Neural progenitor cell (in vitro differentiated cells): ENCODE data around the gene RUNX3. TPM values are rescaled to one million over a fixed set of nuclear protein-coding genes. Genes with fewer than 3 reads are reported as not detected.

Source experiments
- DNase-seq: peaks from one replicate; pipeline ENCODE4 v3.0.0-alpha.2; 2016; ENCODE audit warnings: low spot score
- H2AFZ ChIP-seq: fragments of 200-600 bp; sonication (generic); replicated peaks from 2 replicates; pipeline ENCODE4 v1.6.1; 2016; ENCODE audit warnings: antibody characterized with exemption
- H3F3A ChIP-seq: fragments of 200-600 bp; sonication (generic); 2 replicates; pipeline ENCODE4 v1.6.1; 2016; ENCODE audit warnings: antibody characterized with exemption, low read depth
- H3K27ac ChIP-seq: fragments of 200-600 bp; sonication (generic); 2 replicates; pipeline ENCODE4 v1.5.1; 2016; ENCODE audit warnings: mild to moderate bottlenecking
- H3K27me3 ChIP-seq: fragments of 200-600 bp; sonication (generic); 2 replicates; pipeline ENCODE4 v1.6.1; 2016; ENCODE audit warnings: mild to moderate bottlenecking, moderate library complexity
- H3K36me3 ChIP-seq: fragments of 200-600 bp; sonication (generic); 2 replicates; pipeline ENCODE4 v1.5.1; 2016
- H3K4me1 ChIP-seq: fragments of 200-600 bp; sonication (generic); 2 replicates; pipeline ENCODE4 v1.6.1; 2016; ENCODE audit warnings: mixed run types
- H3K4me2 ChIP-seq: fragments of 200-600 bp; sonication (generic); 2 replicates; pipeline ENCODE4 v1.6.1; 2016
- H3K4me3 ChIP-seq: fragments of 200-600 bp; sonication (generic); 2 replicates; pipeline ENCODE4 v1.5.1; 2016
- H3K79me2 ChIP-seq: fragments of 200-600 bp; sonication (generic); 2 replicates; pipeline ENCODE4 v1.6.1; 2016; ENCODE audit warnings: low read depth
- H3K9ac ChIP-seq: fragments of 200-600 bp; sonication (generic); 2 replicates; pipeline ENCODE4 v1.6.1; 2016
- H3K9me3 ChIP-seq: fragments of 200-600 bp; sonication (generic); 2 replicates; pipeline ENCODE4 v1.5.1; 2016; ENCODE audit warnings: low read depth
- H4K20me1 ChIP-seq: fragments of 200-600 bp; sonication (generic); 2 replicates; pipeline ENCODE4 v1.6.1; 2016; ENCODE audit warnings: low read depth
- H3K27ac Mint-ChIP-seq: 3 replicates; pipeline ENCODE4 v1.8.0; 2021; ENCODE audit warnings: mixed read lengths
- H3K27me3 Mint-ChIP-seq: 2 replicates; pipeline ENCODE4 v1.8.0; 2022; ENCODE audit warnings: low read depth, mild to moderate bottlenecking, inconsistent platforms, moderate library complexity, mixed read lengths; ENCODE audit not compliant: insufficient read depth
- H3K36me3 Mint-ChIP-seq: 3 replicates; pipeline ENCODE4 v1.8.0; 2021; ENCODE audit warnings: mixed read lengths
- H3K4me1 Mint-ChIP-seq: 3 replicates; pipeline ENCODE4 v1.8.0; 2021; ENCODE audit warnings: mixed read lengths
- H3K4me3 Mint-ChIP-seq: 3 replicates; pipeline ENCODE4 v1.8.0; 2021; ENCODE audit warnings: mild to moderate bottlenecking, moderate library complexity, mixed read lengths
- H3K9me3 Mint-ChIP-seq: 3 replicates; pipeline ENCODE4 v1.8.0; 2020; ENCODE audit warnings: mixed read lengths
- CTCF ChIP-seq: fragments of 200-600 bp; sonication (generic); IDR thresholded peaks from 2 replicates; pipeline ENCODE4 v1.5.1; 2017; ENCODE audit warnings: antibody characterized with exemption, mild to moderate bottlenecking
- EZH2 ChIP-seq: fragments of 200-600 bp; sonication (generic); IDR thresholded peaks from 2 replicates; pipeline ENCODE4 v1.6.1; 2017; ENCODE audit warnings: antibody characterized with exemption, mild to moderate bottlenecking, moderate library complexity
- EZH2phosphoT487 ChIP-seq: fragments of 200-600 bp; sonication (generic); IDR thresholded peaks from 2 replicates; pipeline ENCODE4 v1.6.1; 2017; ENCODE audit warnings: antibody characterized with exemption
- total RNA-seq: library from RNA; depleted of rRNA; stranded (reverse); fragments of >200 nt; gene quantifications from 2 replicates; pipeline ENCODE4 v1.2.3, GENCODE V29; 2015; ENCODE audit warnings: low replicate concordance

The RUNX3 gene
- total RNA-seq, 1 donor from 2014 or later, result not detected

- peaks cover 6% of the 10 kb centered on the region for H3K9me3 Mint-ChIP-seq
- no peak overlapping the region for H3K4me3 ChIP-seq
- no peaks in the 10 kb centered on the region for H3K79me2 ChIP-seq
- H3K36me3 Mint-ChIP-seq, result no peaks in the 10 kb centered on the region
- H3K4me1 Mint-ChIP-seq, result peaks cover 20% of the 10 kb centered on the region
- H3K27ac Mint-ChIP-seq, result no peak overlapping the region
- H3K27me3 ChIP-seq, result no peaks in the 10 kb centered on the region
- H3F3A ChIP-seq, result no peaks in the 10 kb centered on the region
- no peaks in the 10 kb centered on the region for H3K36me3 ChIP-seq
- peaks cover 4% of the 10 kb centered on the region for H3K4me1 ChIP-seq
- no peak for DNase-seq
- H3K27me3 Mint-ChIP-seq, result peaks cover 8% of the 10 kb centered on the region
- no peak overlapping the region for H3K9ac ChIP-seq
- no peaks in the 10 kb centered on the region for H4K20me1 ChIP-seq
- H3K27ac ChIP-seq, result no peak overlapping the region
- TF ChIP-seq EZH2 (no peak), EZH2phosphoT487 (no peak), CTCF (no peak)
- no peak overlapping the region for H3K4me2 ChIP-seq
- H3K4me3 Mint-ChIP-seq, result no peak overlapping the region
- no peak overlapping the region for H2AFZ ChIP-seq
- H3K9me3 ChIP-seq, result no peaks in the 10 kb centered on the region
Observed at GRCh38 chr1:24913274-24913604, 16.8 kb downstream of the RUNX3 start.

- Histone ChIP-seq H3K4me1 (peaks cover 4% of the 10 kb centered on the region), H3K36me3 (no peaks in the 10 kb centered on the region), H3K79me2 (no peaks in the 10 kb centered on the region), H3K4me2 (no peak overlapping the region), H3F3A (no peaks in the 10 kb centered on the region), H2AFZ (no peak overlapping the region), H3K4me3 (no peak overlapping the region), H3K9ac (no peak overlapping the region), H3K9me3 (no peaks in the 10 kb centered on the region), H3K27ac (no peak overlapping the region), H4K20me1 (no peaks in the 10 kb centered on the region), H3K27me3 (no peaks in the 10 kb centered on the region)
- TF ChIP-seq EZH2phosphoT487 (no peak), EZH2 (no peak), CTCF (no peak)
- H3K9me3 Mint-ChIP-seq, result peaks cover 12% of the 10 kb centered on the region
- no peak overlapping the region for H3K27ac Mint-ChIP-seq
- peaks cover 5% of the 10 kb centered on the region for H3K36me3 Mint-ChIP-seq
- H3K4me3 Mint-ChIP-seq, result no peak overlapping the region
- no peak for DNase-seq
- peaks cover 11% of the 10 kb centered on the region for H3K27me3 Mint-ChIP-seq
- H3K4me1 Mint-ChIP-seq, result peaks cover 23% of the 10 kb centered on the region
Observed at GRCh38 chr1:24912376-24913273, 17.5 kb downstream of the RUNX3 start.

- Histone ChIP-seq H3F3A (no peaks in the 10 kb centered on the region), H3K79me2 (no peaks in the 10 kb centered on the region), H3K4me1 (peaks cover 4% of the 10 kb centered on the region), H3K9ac (no peak overlapping the region), H3K4me3 (no peak overlapping the region), H2AFZ (no peak overlapping the region), H3K27me3 (no peaks in the 10 kb centered on the region), H3K4me2 (no peak overlapping the region), H3K9me3 (no peaks in the 10 kb centered on the region), H4K20me1 (no peaks in the 10 kb centered on the region), H3K27ac (no peak overlapping the region), H3K36me3 (no peaks in the 10 kb centered on the region)
- no peak overlapping the region for H3K4me3 Mint-ChIP-seq
- no peak overlapping the region for H3K27ac Mint-ChIP-seq
- peaks cover 12% of the 10 kb centered on the region for H3K9me3 Mint-ChIP-seq
- H3K27me3 Mint-ChIP-seq, result peaks cover 11% of the 10 kb centered on the region
- no peak for TF ChIP-seq CTCF
- no peak for TF ChIP-seq EZH2phosphoT487
- no peak for TF ChIP-seq EZH2
- DNase-seq, result no peak
- H3K4me1 Mint-ChIP-seq, result peaks cover 23% of the 10 kb centered on the region
- peaks cover 5% of the 10 kb centered on the region for H3K36me3 Mint-ChIP-seq
Observed at GRCh38 chr1:24911651-24912155, 18.4 kb downstream of the RUNX3 start.
